Neural progenitor cell (in vitro differentiated cells): ENCODE measurements around the gene NDUFB7.

Experiments
- CTCF ChIP-seq: fragments of 200-600 bp; sonication (generic); IDR thresholded peaks from 2 replicates; pipeline ENCODE4 v1.5.1; 2017; ENCODE audit warnings: antibody characterized with exemption, mild to moderate bottlenecking
- EZH2 ChIP-seq: fragments of 200-600 bp; sonication (generic); IDR thresholded peaks from 2 replicates; pipeline ENCODE4 v1.6.1; 2017; ENCODE audit warnings: antibody characterized with exemption, mild to moderate bottlenecking, moderate library complexity

GRCh38 chr19:14576363-14576762 is 4.5 kb upstream of the NDUFB7 start:
- no peak for TF ChIP-seq EZH2
- no peak for TF ChIP-seq CTCF
